Measurements from ENCODE around the gene PTPRN2. TPM values are rescaled to one million over a fixed set of nuclear protein-coding genes. Genes with fewer than 3 reads are reported as not detected.

The PTPRN2 gene
- total and polyA plus RNA-seq, 2 donors (not counting 3 experiments of a cell fraction or from before 2014, with no cell fraction given): 0.62 to 0.88 TPM

GRCh38 chr7:157739650-157740049 is 848.0 kb downstream of the PTPRN2 start:
- no peak overlapping the region for H3K4me2 ChIP-seq (ENCODE audit: insufficient read depth, low read length)
- no TSS peak for BruUV-seq (replicated peaks)
- H3K27me3 ChIP-seq (ENCODE audit: control insufficient read depth in 2 of 2, insufficient read depth in 2 of 2, low read length in 2 of 2): no peaks in the 10 kb centered on the region
- ChIA-PET CTCF (no interaction called here), POLR2A (no interaction called here)
- no peak overlapping the region for H3K4me3 ChIP-seq (replicated peaks in 1 of 3; ENCODE audit: insufficient read depth in 1 of 3, low read depth in 1 of 3, low read length in 3 of 3)
- H4K20me1 ChIP-seq (replicated peaks; ENCODE audit: control insufficient read depth, extremely low read depth, insufficient read depth, low read length): no peaks in the 10 kb centered on the region
- H3K79me2 ChIP-seq (ENCODE audit: control insufficient read depth, insufficient read depth, low read length): no peaks in the 10 kb centered on the region
- DNase-seq (ENCODE audit: low read depth, low spot score) (no peak), FAIRE-seq (no peak)
- dilution Hi-C loops (cut with MboI; ENCODE audit: extremely low pct_ligation_motif_present, low sequenced_read_pairs): no loop called here
- intact Hi-C loops (cut with micrococcal nuclease): no loop called here
- H3K27ac ChIP-seq (ENCODE audit: insufficient read depth, low read depth, low read length): no peak overlapping the region
- H3K4me1 ChIP-seq (ENCODE audit: control insufficient read depth, extremely low read depth, insufficient read depth, low read length): no peaks in the 10 kb centered on the region
- TF ChIP-seq POLR2A (IDR thresholded peaks at IDR 0.05; ENCODE audit: low read depth, low read length): no peak
- TF ChIP-seq FOS (IDR thresholded peaks at IDR 0.05; ENCODE audit: borderline replicate concordance, insufficient read depth, low read length): no peak
- TF ChIP-seq EZH2 (IDR thresholded peaks at IDR 0.05; ENCODE audit: borderline replicate concordance, low read depth, low read length, severe bottlenecking): no peak
- TF ChIP-seq CTCF (IDR thresholded peaks at IDR 0.05; ENCODE audit: extremely low read depth in 1 of 2, insufficient read depth in 1 of 2, low read depth in 1 of 2, low read length in 2 of 2): no peak
- TF ChIP-seq GATA2 (IDR thresholded peaks at IDR 0.05; ENCODE audit: insufficient read depth, insufficient read length, low read depth, low read length): no peak
- no peak for TF ChIP-seq POLR2AphosphoS5 (IDR thresholded peaks at IDR 0.05; ENCODE audit: insufficient read depth, low read depth, low read length)
- TF ChIP-seq MAX (IDR thresholded peaks at IDR 0.05; ENCODE audit: insufficient read depth, insufficient read length): no peak
- TF ChIP-seq JUN (IDR thresholded peaks at IDR 0.05; ENCODE audit: borderline replicate concordance, insufficient read depth, insufficient read length, low read depth): no peak
- no peak for TF ChIP-seq MYC (IDR thresholded peaks at IDR 0.05; ENCODE audit: low read depth, low read length)
- no peaks in the 10 kb centered on the region for H3K36me3 ChIP-seq (ENCODE audit: control insufficient read depth in 2 of 2, extremely low read depth in 1 of 2, insufficient read depth in 2 of 2, low read length in 2 of 2)
- H3K9ac ChIP-seq (replicated peaks; ENCODE audit: extremely low read depth, insufficient read depth, low read length): no peak overlapping the region
- no peaks in the 10 kb centered on the region for H3K9me1 ChIP-seq (replicated peaks; ENCODE audit: control insufficient read depth, extremely low read depth, insufficient read depth, low read length)
- H3K9me3 ChIP-seq (replicated peaks; ENCODE audit: control insufficient read depth, insufficient read depth, low read length): peaks cover 2% of the 10 kb centered on the region
- no peak overlapping the region for H2AFZ ChIP-seq (ENCODE audit: low read depth, low read length)

Measured in endothelial cell of umbilical vein (primary cell).